C4-2B (cell line): ENCODE data around the gene SCFD2.

Source experiments
- H3K27ac ChIP-seq: fragments of 450-650 bp; 2 replicates; pipeline ENCODE4 v1.5.1; 2017
- ZFX ChIP-seq: fragments of 450-650 bp; IDR thresholded peaks from 2 replicates; pipeline ENCODE4 v1.6.1; 2017
- TF ChIP-seq, protein P1 (sequence below): fragments of 450-650 bp; conservative IDR thresholded peaks from 2 replicates; pipeline ENCODE4 v1.5.1; 2017; ENCODE audit warnings: mild to moderate bottlenecking

The SCFD2 gene

DNA sequence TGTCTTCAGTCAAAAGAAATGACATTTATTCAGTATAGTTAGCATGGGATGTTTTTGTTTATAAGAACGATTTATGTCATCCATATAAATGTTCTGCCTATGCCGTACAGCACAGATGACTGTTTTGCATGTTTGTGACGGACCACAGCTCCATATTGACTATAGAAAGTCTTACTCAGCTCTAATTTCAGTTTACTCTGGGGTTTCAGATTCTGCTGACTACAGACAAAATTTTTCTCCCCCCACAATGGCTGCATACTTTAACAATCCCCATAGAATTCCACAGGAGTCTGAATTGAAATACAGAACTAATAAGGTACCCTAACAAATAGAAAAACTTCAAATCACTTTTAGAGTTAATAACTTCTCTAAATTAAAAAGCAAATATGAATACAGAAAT, 191.0 kb downstream of the SCFD2 start:
- TF ChIP-seq, protein P1, sequence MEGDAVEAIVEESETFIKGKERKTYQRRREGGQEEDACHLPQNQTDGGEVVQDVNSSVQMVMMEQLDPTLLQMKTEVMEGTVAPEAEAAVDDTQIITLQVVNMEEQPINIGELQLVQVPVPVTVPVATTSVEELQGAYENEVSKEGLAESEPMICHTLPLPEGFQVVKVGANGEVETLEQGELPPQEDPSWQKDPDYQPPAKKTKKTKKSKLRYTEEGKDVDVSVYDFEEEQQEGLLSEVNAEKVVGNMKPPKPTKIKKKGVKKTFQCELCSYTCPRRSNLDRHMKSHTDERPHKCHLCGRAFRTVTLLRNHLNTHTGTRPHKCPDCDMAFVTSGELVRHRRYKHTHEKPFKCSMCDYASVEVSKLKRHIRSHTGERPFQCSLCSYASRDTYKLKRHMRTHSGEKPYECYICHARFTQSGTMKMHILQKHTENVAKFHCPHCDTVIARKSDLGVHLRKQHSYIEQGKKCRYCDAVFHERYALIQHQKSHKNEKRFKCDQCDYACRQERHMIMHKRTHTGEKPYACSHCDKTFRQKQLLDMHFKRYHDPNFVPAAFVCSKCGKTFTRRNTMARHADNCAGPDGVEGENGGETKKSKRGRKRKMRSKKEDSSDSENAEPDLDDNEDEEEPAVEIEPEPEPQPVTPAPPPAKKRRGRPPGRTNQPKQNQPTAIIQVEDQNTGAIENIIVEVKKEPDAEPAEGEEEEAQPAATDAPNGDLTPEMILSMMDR: no peak
- no peak for TF ChIP-seq ZFX
- no peak overlapping the region for H3K27ac ChIP-seq

DNA sequence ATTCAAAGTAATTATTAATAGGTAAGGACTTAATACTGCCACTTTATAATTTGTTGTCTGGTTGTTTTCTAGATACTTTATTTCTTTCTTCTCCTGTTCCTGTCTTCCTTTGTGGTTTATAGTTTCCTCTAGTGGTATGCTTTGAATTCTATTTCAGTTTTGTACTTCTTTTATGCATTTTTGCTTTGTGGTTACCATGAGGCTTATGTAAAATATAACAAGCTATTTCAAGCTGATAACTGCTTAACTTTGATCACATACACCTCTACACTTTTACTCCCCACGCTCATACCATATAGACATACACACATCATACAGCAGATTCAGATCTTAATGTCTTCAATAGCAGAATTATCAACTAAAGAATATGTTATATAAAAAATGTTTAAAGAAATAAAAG, 192.3 kb downstream of the SCFD2 start:
- H3K27ac ChIP-seq: no peak overlapping the region
- TF ChIP-seq, protein P1: no peak
- no peak for TF ChIP-seq ZFX

DNA sequence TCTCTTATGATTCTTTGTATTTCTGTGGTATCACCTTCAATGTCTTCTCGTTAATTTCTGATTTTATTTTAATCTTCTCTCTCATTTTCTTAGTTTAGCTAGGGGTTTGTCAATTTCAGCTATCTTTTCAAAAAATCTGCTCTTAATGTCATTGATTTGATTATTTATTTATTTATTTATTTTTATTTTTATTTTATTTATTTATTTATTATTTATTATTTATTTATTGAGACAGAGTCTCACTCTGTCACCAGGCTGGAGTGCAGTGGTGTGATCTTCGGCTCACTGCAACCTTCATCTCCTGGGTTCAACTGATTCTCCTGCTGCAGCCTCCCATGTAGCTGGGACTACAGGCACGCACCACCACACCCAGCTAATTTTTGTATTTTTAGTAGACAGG, 194.1 kb downstream of the SCFD2 start:
- H3K27ac ChIP-seq: no peak overlapping the region
- TF ChIP-seq, protein P1: no peak
- no peak for TF ChIP-seq ZFX

DNA sequence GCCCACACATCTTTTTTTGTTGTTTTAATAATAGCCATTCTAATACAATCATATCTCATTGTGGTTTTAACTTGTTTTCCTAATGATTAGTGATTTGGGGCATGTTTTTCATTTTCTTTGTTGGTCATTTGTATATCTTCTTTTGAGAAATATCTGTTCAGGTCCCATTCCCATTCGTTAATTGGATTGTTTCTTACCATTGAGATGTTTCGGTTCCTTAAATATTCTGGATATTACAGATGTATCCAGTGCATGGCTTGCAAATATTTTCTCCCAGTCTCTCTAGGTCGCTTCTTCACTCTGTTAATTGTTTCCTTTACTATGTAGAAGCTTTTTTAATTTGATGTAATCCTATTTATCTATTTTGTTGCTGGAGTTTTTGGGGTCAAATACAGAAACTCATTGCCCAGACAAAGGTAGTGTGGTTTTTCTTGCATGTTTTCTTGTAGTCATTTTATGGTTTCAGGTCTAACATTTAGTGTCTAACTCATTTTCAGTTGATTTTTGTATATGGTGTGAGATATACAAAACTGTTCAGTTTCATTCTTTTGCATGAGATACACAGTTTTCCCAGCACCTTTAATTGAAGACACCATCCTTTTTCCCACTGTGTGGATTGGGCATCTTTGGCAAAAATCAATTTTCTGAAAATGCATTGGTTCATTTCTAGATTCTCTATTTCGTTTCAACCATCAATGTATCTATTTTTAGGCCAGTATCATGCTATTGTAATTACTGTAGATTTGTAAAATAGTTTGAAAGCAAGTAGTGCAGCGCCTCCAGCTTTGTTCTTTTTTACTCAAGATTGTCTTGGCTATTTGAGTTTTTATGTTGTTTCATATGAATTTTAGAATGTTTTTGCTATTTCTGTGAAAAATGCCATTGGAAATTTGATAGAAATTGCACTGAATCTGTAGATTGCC, 195.9 kb downstream of the SCFD2 start:
- H3K27ac ChIP-seq: no peak overlapping the region
- TF ChIP-seq ZFX: no peak
- TF ChIP-seq, protein P1: no peak

DNA sequence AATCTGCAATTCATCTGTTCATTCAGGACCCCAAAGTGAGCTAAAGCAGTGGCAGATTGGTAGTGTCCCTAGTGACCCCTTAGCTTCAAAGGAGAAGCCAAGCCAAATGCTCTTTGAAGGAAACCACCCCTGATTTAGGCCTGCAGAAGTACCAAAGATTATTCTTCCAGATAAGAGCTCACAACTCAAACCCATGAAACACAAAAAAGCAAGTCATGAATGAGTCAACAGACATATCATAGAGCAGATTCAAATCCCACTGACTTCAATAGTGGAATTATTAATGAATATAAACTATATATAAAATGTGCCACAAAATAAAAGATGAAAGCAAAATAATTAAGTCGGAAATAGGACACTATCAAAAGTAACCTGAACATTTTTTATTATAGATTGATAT, 197.6 kb downstream of the SCFD2 start:
- TF ChIP-seq ZFX: no peak
- TF ChIP-seq, protein P1: no peak
- no peak overlapping the region for H3K27ac ChIP-seq

DNA sequence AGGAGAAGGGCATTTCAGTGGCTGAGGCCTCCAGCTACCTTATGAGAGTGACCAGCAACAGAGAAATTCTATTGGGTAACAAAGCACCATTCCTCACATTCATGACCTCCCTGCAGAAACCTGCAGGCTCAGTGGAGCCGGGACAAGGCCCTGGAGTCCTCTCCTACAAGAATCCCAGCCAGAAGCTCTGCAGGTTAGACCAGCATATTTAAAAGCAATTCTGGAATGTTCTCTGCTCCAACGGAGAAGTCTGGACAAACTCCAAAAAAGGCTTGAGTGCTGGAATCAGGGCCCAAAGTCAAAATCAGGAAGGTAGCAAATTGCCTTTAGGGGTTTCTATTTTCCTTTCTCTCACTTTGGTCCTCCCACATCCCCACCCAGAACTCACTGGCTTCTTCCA, 202.9 kb downstream of the SCFD2 start:
- H3K27ac ChIP-seq: no peak overlapping the region
- TF ChIP-seq ZFX: no peak
- TF ChIP-seq, protein P1: no peak

DNA sequence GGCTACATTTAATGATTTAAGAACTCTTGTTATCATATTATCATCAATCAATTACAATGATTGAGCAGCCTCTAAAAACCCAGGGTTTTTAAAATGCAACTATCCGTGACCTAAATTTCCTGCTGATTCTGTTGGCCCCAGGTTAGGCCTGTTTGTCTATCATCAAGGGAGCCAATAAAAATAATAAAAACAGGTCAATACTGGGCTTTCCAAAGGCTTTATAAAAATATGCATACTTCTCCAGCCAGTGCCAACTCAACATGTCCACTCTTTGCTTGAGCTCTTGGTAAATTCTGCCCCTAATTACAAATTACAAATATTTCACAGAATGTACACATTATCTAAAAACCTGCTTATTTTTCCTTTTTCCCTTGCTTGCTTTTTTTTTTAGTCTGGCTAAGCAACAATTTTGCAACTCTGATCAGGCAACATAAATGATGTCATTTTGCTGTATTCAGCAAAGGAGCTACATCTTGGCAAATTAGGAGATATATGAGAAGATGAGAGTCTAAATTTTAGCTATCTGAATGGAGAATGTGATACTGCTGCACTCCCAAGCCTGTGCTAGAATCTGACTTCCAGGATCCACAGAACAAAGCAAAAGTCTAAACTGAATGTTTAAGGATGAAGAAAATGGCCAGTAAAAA, 204.0 kb downstream of the SCFD2 start:
- no peak for TF ChIP-seq ZFX
- TF ChIP-seq, protein P1: no peak
- H3K27ac ChIP-seq: no peak overlapping the region
